Ascending aorta (tissue), 2 donors: ENCODE results near the gene TBC1D24. TPM values are rescaled to one million over a fixed set of nuclear protein-coding genes. Genes with fewer than 3 reads are reported as not detected.
"Not testable (repeated sequence)": the region's sequence is repeated elsewhere in the genome, so short reads cannot be mapped to it uniquely, and the experiment has no call there.

Experiments used
- DNase-seq, 2 donors: peaks; one replicate each; pipeline ENCODE4 v3.0.0-alpha.2; 2019; ENCODE audit warnings: low spot score in 2 of 2
- H3K27ac ChIP-seq, 2 donors: fragments of 200-600 bp; sonication (generic); one replicate each; pipeline ENCODE4 v1.5.1; 2016 to 2017; ENCODE audit warnings: mild to moderate bottlenecking in 1 of 2
- H3K27me3 ChIP-seq: fragments of 200-600 bp; sonication (generic); one replicate; pipeline ENCODE4 v1.5.1; 2017
- H3K36me3 ChIP-seq, 2 donors: fragments of 200-600 bp; sonication (generic); one replicate each; pipeline ENCODE4 v1.5.1; 2016
- H3K4me1 ChIP-seq, 2 donors: fragments of 200-600 bp; sonication (generic); one replicate each; pipeline ENCODE4 v1.5.1; 2016 to 2017; ENCODE audit warnings: mild to moderate bottlenecking in 1 of 2
- H3K4me3 ChIP-seq, 2 donors: fragments of 200-600 bp; sonication (generic); one replicate each; pipeline ENCODE4 v1.5.1; 2016 to 2017; ENCODE audit warnings: mild to moderate bottlenecking in 1 of 2
- H3K9me3 ChIP-seq, 2 donors: fragments of 200-600 bp; sonication (generic); one replicate each; pipeline ENCODE4 v1.5.1; 2016
- intact Hi-C: fragments of 100-400 bp; cut with DNase I; formaldehyde crosslinking; loops from one replicate; pipeline ENCODE4 v1.15.1; 2023
- total RNA-seq: library from RNA; depleted of rRNA; stranded (reverse); fragments of >200 nt; gene quantifications from one replicate; pipeline ENCODE4 v1.1.0, GENCODE V29; 2016
- TF ChIP-seq, protein P1 (sequence below), 3 experiments: fragments of 200-600 bp in 2 of 3; fragments of 450-650 bp in 1 of 3; sonication (generic) in 2 of 3; IDR thresholded peaks; one replicate each; pipeline ENCODE4 v1.5.1; 2016 to 2019; ENCODE audit warnings: antibody characterized with exemption in 3 of 3, mild to moderate bottlenecking in 1 of 3, moderate library complexity in 1 of 3

The TBC1D24 gene
- total RNA-seq, 1 donor from 2014 or later: 22.5 TPM

GRCh38 chr16:2478279-2478678 lies 3.4 kb downstream of the TBC1D24 start:
- Histone ChIP-seq H3K4me3 (no peak overlapping the region), H3K36me3 (no peaks in the 10 kb centered on the region), H3K27me3 (no peaks in the 10 kb centered on the region), H3K27ac (no peak overlapping the region), H3K9me3 (no peaks in the 10 kb centered on the region), H3K4me1 (peaks cover 16 to 25% of the 10 kb centered on the region in 2 donors)
- TF ChIP-seq, protein P1, sequence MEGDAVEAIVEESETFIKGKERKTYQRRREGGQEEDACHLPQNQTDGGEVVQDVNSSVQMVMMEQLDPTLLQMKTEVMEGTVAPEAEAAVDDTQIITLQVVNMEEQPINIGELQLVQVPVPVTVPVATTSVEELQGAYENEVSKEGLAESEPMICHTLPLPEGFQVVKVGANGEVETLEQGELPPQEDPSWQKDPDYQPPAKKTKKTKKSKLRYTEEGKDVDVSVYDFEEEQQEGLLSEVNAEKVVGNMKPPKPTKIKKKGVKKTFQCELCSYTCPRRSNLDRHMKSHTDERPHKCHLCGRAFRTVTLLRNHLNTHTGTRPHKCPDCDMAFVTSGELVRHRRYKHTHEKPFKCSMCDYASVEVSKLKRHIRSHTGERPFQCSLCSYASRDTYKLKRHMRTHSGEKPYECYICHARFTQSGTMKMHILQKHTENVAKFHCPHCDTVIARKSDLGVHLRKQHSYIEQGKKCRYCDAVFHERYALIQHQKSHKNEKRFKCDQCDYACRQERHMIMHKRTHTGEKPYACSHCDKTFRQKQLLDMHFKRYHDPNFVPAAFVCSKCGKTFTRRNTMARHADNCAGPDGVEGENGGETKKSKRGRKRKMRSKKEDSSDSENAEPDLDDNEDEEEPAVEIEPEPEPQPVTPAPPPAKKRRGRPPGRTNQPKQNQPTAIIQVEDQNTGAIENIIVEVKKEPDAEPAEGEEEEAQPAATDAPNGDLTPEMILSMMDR (IDR thresholded peaks at IDR 0.05): no peak
- no peak for DNase-seq
- intact Hi-C loops: no loop called here

DNA sequence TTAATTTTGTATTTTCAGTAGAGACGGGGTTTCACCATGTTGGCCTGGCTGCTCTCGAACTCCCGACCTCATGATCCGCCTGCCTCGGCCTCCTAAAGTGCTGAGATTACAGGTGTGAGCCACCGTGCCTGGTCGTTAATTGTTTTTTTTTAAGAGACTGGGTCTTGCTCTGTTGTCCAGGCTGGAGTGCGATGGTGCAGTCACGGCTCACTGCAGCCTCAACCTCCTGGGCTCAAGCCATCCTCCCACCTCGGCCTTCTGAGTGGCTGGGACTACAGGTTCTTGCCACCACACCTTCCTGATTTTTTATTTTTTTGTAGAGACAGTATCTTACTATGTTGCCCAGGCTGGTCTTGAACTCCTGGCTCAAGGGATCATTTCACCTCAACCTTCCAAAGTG lies 5.1 kb downstream of the TBC1D24 start:
- H3K4me3 ChIP-seq, H3K9me3 ChIP-seq, intact Hi-C loops, H3K27ac ChIP-seq, H3K36me3 ChIP-seq, DNase-seq, H3K27me3 ChIP-seq: not testable (repeated sequence)
- peaks cover 18 to 25% of the 10 kb centered on the region in 2 donors for H3K4me1 ChIP-seq

GRCh38 chr16:2480948-2481347 lies 6.0 kb downstream of the TBC1D24 start:
- DNase-seq: no peak
- H3K4me3 ChIP-seq: no peak overlapping the region
- no peaks in the 10 kb centered on the region for H3K9me3 ChIP-seq
- no peaks in the 10 kb centered on the region for H3K36me3 ChIP-seq
- TF ChIP-seq, protein P1 (IDR thresholded peaks at IDR 0.05): no peak
- H3K27ac ChIP-seq: no peak overlapping the region
- no peaks in the 10 kb centered on the region for H3K27me3 ChIP-seq
- peaks cover 10 to 18% of the 10 kb centered on the region in 2 donors for H3K4me1 ChIP-seq
- intact Hi-C loops: no loop called here

GRCh38 chr16:2481676-2482075 lies 6.7 kb downstream of the TBC1D24 start:
- Histone ChIP-seq H3K27ac (no peak overlapping the region), H3K36me3 (no peaks in the 10 kb centered on the region), H3K9me3 (no peaks in the 10 kb centered on the region), H3K4me3 (no peak overlapping the region), H3K27me3 (no peaks in the 10 kb centered on the region), H3K4me1 (peaks cover 8 to 17% of the 10 kb centered on the region in 2 donors)
- TF ChIP-seq, protein P1 (IDR thresholded peaks at IDR 0.05): no peak
- DNase-seq: no peak
- intact Hi-C loops: no loop called here

- intact Hi-C loops: no loop called here
- TF ChIP-seq, protein P1 (IDR thresholded peaks at IDR 0.05): no peak
- H3K4me1 ChIP-seq: peaks cover 8 to 17% of the 10 kb centered on the region in 2 donors
- H3K36me3 ChIP-seq: no peaks in the 10 kb centered on the region
- H3K27me3 ChIP-seq: no peaks in the 10 kb centered on the region
- peak overlapping the region in 1 of 2 donors; percentile 39 for H3K4me3 ChIP-seq
- H3K9me3 ChIP-seq: no peaks in the 10 kb centered on the region
- peak overlapping the region; percentile 49 to 57 for H3K27ac ChIP-seq
- no peak for DNase-seq
Observed at GRCh38 chr16:2482249-2482648, 7.3 kb downstream of the TBC1D24 start.

DNA sequence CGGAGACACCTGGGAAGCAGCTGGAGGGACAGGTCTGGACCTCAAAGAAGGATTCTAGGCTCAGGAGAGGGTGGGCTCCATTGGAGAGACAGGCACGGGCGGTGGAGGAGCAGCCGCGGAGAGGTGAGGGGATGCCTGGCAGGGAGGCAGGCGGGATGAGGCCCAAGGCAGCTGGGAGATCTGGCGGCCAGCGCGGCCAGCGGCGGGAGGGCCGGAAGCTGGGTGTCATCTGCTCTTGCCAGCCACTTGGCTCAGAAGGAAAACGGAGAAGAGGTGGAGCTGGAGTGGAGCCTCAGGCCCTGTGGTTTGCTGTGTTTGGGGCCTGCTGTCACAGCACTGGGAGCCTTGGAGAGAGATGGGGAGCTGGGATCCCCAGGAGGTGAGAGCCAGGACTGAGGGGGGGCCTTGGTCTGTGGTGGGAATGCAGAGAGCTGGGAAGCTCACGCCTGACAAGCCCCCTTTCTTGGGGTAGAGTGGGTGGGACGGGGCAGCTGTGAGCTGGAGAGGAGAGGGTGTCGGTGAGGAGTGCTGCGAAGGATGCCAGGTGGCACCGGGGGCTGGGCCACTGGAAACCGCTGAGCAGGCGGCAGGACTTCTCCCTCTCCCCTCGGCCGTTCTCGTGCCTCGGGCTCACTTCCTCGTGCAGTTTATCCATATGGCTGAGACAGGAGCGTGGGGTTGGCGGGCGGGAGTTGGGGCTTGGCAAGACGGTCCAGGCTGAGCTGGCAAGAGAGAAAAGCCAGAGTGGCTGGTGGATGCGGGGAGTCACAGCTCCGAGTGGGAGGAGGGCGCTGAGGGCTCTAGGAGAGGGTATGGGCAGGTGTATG lies 8.0 kb downstream of the TBC1D24 start:
- Histone ChIP-seq H3K4me1 (peaks cover 8 to 17% of the 10 kb centered on the region in 2 donors), H3K36me3 (no peaks in the 10 kb centered on the region), H3K27me3 (no peaks in the 10 kb centered on the region), H3K4me3 (peak overlapping the region in 1 of 2 donors; percentile 39), H3K9me3 (no peaks in the 10 kb centered on the region), H3K27ac (peak overlapping the region; percentile 49 to 57)
- TF ChIP-seq, protein P1 (IDR thresholded peaks at IDR 0.05): no peak
- DNase-seq: no peak
- intact Hi-C loops: no loop called here
